Activated B cell treated with CpG ODN at 0.5 μM for 24 hours (primary cell): ENCODE measurements around the gene PRRG4. TPM values are rescaled to one million over a fixed set of nuclear protein-coding genes. Genes with fewer than 3 reads are reported as not detected.
A peak's percentile ranks its signal among the peaks of the same experiment; 100 is the strongest.

Experiments used
- ATAC-seq: fragments of 200-7000 bp; cut with Tn5 transposase; one replicate; pipeline ENCODE4 v1.10.0; 2021; ENCODE audit warnings: low read depth, mild to moderate bottlenecking, moderate library complexity
- CTCF ChIA-PET: fragments of 350-600 bp; sonication (Branson Sonifier 250); formaldehyde crosslinking; loops from one replicate; lab custom pipeline; 2021; ENCODE audit warnings: antibody characterized with exemption; lab: Charles Lee
- POLR2A ChIA-PET: fragments of 350-600 bp; sonication (Branson Sonifier 250); formaldehyde crosslinking; loops from one replicate; lab custom pipeline; 2021; ENCODE audit warnings: antibody characterized with exemption; lab: Charles Lee
- DNase-seq: peaks from one replicate; pipeline ENCODE4 v3.0.0; 2022
- H3K27ac Mint-ChIP-seq: one replicate; pipeline ENCODE4 v1.8.0; 2020; ENCODE audit warnings: mixed read lengths
- H3K27me3 Mint-ChIP-seq: one replicate; pipeline ENCODE4 v1.8.0; 2021; ENCODE audit warnings: mixed read lengths
- H3K36me3 Mint-ChIP-seq: one replicate; pipeline ENCODE4 v1.8.0; 2021; ENCODE audit warnings: low read depth, mixed read lengths
- H3K4me1 Mint-ChIP-seq: one replicate; pipeline ENCODE4 v1.8.0; 2021; ENCODE audit warnings: mixed read lengths
- H3K4me3 Mint-ChIP-seq: one replicate; pipeline ENCODE4 v1.8.0; 2020; ENCODE audit warnings: mild to moderate bottlenecking, mixed read lengths
- H3K9me3 Mint-ChIP-seq: one replicate; pipeline ENCODE4 v1.8.0; 2020; ENCODE audit warnings: mixed read lengths
- CTCF ChIP-seq: fragments of 200-600 bp; IDR thresholded peaks from one replicate; pipeline ENCODE4 v1.8.0; 2022; ENCODE audit warnings: antibody characterized with exemption, mild to moderate bottlenecking
- intact Hi-C: fragments of 100-400 bp; cut with micrococcal nuclease; formaldehyde crosslinking; loops from one replicate; pipeline ENCODE4 v1.15.1; 2024
- total RNA-seq: library from RNA; stranded (reverse); gene quantifications from 2 replicates; pipeline ENCODE4 v1.2.3, GENCODE V29; 2022

PRRG4 gene
- total RNA-seq, 1 donor from 2014 or later: 0.33 TPM

- Mint-ChIP-seq H3K9me3 (no peaks in the 10 kb centered on the region), H3K4me1 (peaks cover 30% of the 10 kb centered on the region), H3K27me3 (no peaks in the 10 kb centered on the region), H3K4me3 (peak overlapping the region; percentile 86), H3K27ac (peak overlapping the region; percentile 91), H3K36me3 (peaks cover 3% of the 10 kb centered on the region)
- ChIA-PET POLR2A (interaction anchor here (0.6 to 1.9 kb wide), 7 partner anchors 9 to 308 kb away, joined by 3 to 12 read pairs (median 6); partner anchors contain the start of genes CSTF3, EIF3M and TCP11L1), CTCF (interaction anchor here (0.7 to 1.9 kb wide), 3 partner anchors 11 to 174 kb away, joined by 3 to 5 read pairs (median 3); partner anchors contain the start of gene DEPDC7)
- no peak for ATAC-seq
- intact Hi-C loops: loop anchor here (1.0 to 10.0 kb wide), 6 partner anchors 63 to 1545 kb away; partner anchors contain the start of genes CAT, CD59, CSTF3 and EIF3M
- no peak for TF ChIP-seq CTCF
- no peak for DNase-seq
Measured at GRCh38 chr11:32891657-32892354, 62.1 kb downstream of the PRRG4 start.

DNA sequence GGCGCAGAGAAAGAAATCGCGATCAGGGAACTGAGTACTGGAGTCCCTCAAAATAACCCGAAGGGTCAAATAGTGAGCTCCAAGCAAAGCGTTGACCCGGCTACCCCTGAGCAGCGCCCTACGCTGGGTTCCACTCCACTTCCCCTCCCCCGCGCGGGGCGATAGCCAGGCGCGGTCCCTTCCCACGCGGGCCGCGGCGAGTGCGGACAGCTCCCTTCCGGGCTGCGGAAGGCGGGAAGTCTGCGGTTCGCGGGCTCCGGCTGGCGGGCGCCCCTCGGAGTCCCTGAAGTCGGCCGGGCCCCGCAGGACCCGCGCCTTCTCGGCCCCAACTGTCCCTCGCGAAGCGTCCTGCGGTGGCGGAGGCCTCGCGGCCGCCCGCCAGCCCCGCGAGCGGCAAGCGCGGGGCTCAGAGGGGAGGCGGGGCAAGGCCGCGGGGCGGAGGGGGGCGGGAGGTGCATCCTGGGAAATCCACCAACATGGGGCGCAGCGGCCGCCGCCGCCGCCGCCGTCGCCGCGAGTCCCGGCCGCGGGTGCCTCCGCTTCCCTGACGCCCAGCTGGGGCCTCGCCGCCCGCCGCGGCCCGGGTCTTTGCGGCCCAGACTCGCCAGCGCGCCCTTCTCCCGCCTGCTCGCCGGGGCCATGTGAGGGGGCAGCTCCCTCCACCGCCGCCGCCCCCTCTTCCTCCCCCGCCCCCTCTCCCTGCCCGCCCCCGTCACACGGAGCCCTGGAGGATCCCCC lies 62.8 kb downstream of the PRRG4 start, which contains the start of gene QSER1:
QSER1 (plus strand) TSS at position 457 of the 738 bp plus-strand sequence. CDS start 315 bp downstream, outside the sequence.
- Mint-ChIP-seq H3K36me3 (peaks cover 3% of the 10 kb centered on the region), H3K9me3 (no peaks in the 10 kb centered on the region), H3K4me1 (peaks cover 30% of the 10 kb centered on the region), H3K27me3 (no peaks in the 10 kb centered on the region), H3K4me3 (peak within 1 kb of the TSS; percentile 94), H3K27ac (peak within 1 kb of the TSS; percentile 91)
- intact Hi-C loops: loop anchor here (1.0 to 10.0 kb wide), 7 partner anchors 64 to 1545 kb away; partner anchors contain the start of genes CAT, CD59, CSTF3 and EIF3M
- POLR2A ChIA-PET: interaction anchor here (0.6 to 1.9 kb wide), 8 partner anchors 9 to 364 kb away, joined by 3 to 12 read pairs (median 4); partner anchors contain the start of genes CSTF3, EIF3M, HIPK3 and TCP11L1
- TF ChIP-seq CTCF: no peak
- ATAC-seq (peak; percentile 77), DNase-seq (peak; percentile 74)
- CTCF ChIA-PET: interaction anchor here (0.7 to 1.9 kb wide), 3 partner anchors 10 to 173 kb away, joined by 3 to 5 read pairs (median 3); partner anchors contain the start of gene DEPDC7

DNA sequence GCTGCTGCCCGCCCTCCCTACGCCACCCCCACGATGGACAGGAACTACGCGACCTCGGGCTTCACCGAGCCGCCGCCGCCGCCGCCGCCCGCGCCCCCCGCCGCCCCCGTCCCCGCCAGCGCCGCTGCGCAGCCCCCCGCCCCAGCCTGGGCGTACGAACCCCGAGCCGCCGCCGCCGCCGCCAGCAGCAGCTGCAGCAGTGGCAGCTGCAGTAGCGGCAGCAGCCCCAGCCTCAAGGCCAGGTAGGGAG lies 63.3 kb downstream of the PRRG4 start:
- DNase-seq (no peak), ATAC-seq (no peak)
- Mint-ChIP-seq H3K27me3 (no peaks in the 10 kb centered on the region), H3K9me3 (no peaks in the 10 kb centered on the region), H3K4me3 (peak overlapping the region; percentile 94), H3K27ac (no peak overlapping the region), H3K4me1 (peaks cover 30% of the 10 kb centered on the region), H3K36me3 (peaks cover 3% of the 10 kb centered on the region)
- intact Hi-C loops: loop anchor here (1.0 to 10.0 kb wide), 6 partner anchors 64 to 1544 kb away; partner anchors contain the start of genes CAT, CD59, CSTF3 and EIF3M
- no peak for TF ChIP-seq CTCF
- ChIA-PET CTCF (interaction anchor here (1.9 kb wide), 1 partner anchor 10 kb away, joined by 5 read pairs; no protein-coding TSS in a partner anchor), POLR2A (interaction anchor here (1.3 to 1.9 kb wide), 4 partner anchors 12 to 364 kb away, joined by 3 to 10 read pairs (median 8); partner anchors contain the start of genes CSTF3, EIF3M and HIPK3)

- Mint-ChIP-seq H3K27ac (peak overlapping the region; percentile 82), H3K4me3 (peak overlapping the region; percentile 94), H3K36me3 (peaks cover 3% of the 10 kb centered on the region), H3K9me3 (no peaks in the 10 kb centered on the region), H3K27me3 (no peaks in the 10 kb centered on the region), H3K4me1 (peaks cover 30% of the 10 kb centered on the region)
- POLR2A ChIA-PET: interaction anchor here (1.4 to 1.9 kb wide), 2 partner anchors 310 to 363 kb away, joined by 3 to 10 read pairs; partner anchors contain the start of genes EIF3M and HIPK3
- intact Hi-C loops: loop anchor here (1.0 to 10.0 kb wide), 6 partner anchors 65 to 1544 kb away; partner anchors contain the start of genes CAT, CD59, CSTF3 and EIF3M
- DNase-seq (peak; percentile 65), ATAC-seq (peak; percentile 51)
- CTCF ChIA-PET: interaction anchor here (1.9 kb wide), 1 partner anchor 9 kb away, joined by 5 read pairs; no protein-coding TSS in a partner anchor
- no peak for TF ChIP-seq CTCF
Measured at GRCh38 chr11:32893343-32894148, 63.8 kb downstream of the PRRG4 start.
